K562 (cell line): ENCODE data around the gene DCAF8. TPM values are rescaled to one million over a fixed set of nuclear protein-coding genes. Genes with fewer than 3 reads are reported as not detected.

Experiments
- ATF2 ChIP-seq: sonication (generic); formaldehyde crosslinking; IDR thresholded peaks from 2 replicates; pipeline ENCODE4 v1.8.1; 2022; ENCODE audit warnings: missing genetic modification reagents
- BRCA1 ChIP-seq, 2 experiments: fragments of 450-650 bp in 1 of 2; sonication (generic) in 1 of 2; formaldehyde crosslinking in 1 of 2; IDR thresholded peaks; 2 replicates each; pipeline versions ENCODE4 v1.5.0 to v1.6.1; 2017 to 2020; ENCODE audit warnings: mild to moderate bottlenecking in 1 of 2, missing genetic modification reagents in 1 of 2
- CC2D1A ChIP-seq: fragments of 450-650 bp; IDR thresholded peaks from 2 replicates; pipeline ENCODE4 v1.6.1; 2017; ENCODE audit warnings: mild to moderate bottlenecking
- CHD4 ChIP-seq: fragments of 200-600 bp; sonication (generic); IDR thresholded peaks from 3 replicates; pipeline ENCODE4 v1.6.1; 2012; ENCODE audit warnings: low read depth, mild to moderate bottlenecking, mixed read lengths, low read length, inconsistent platforms; ENCODE audit not compliant: insufficient read depth, insufficient replicate concordance, poor library complexity, severe bottlenecking
- CREB5 ChIP-seq: fragments of 250-450 bp; sonication (Bioruptor Pico); IDR thresholded peaks from 2 replicates; pipeline ENCODE4 v1.5.0; 2020; ENCODE audit warnings: mild to moderate bottlenecking
- GABPB2 ChIP-seq: fragments of 250-450 bp; sonication (Bioruptor Pico); conservative IDR thresholded peaks from 2 replicates; pipeline ENCODE4 v1.5.1; 2021; ENCODE audit warnings: mild to moderate bottlenecking
- GATAD2A ChIP-seq: fragments of 450-650 bp; IDR thresholded peaks from 2 replicates; pipeline ENCODE4 v1.6.1; 2017
- PHB2 ChIP-seq: fragments of 450-650 bp; IDR thresholded peaks from 2 replicates; pipeline ENCODE4 v1.6.1; 2017; ENCODE audit warnings: low read depth
- RBM25 ChIP-seq: fragments of 200-400 bp; formaldehyde crosslinking; IDR thresholded peaks from 2 replicates; pipeline ENCODE4 v1.6.1; 2018; ENCODE audit warnings: low read length, low read depth, moderate library complexity; ENCODE audit not compliant: severe bottlenecking
- RBM34 ChIP-seq: fragments of 200-400 bp; formaldehyde crosslinking; IDR thresholded peaks from 2 replicates; pipeline ENCODE4 v1.6.1; 2018; ENCODE audit warnings: low read length, borderline replicate concordance; ENCODE audit not compliant: insufficient read depth
- RFX5 ChIP-seq: IDR thresholded peaks from 2 replicates; pipeline ENCODE4 v1.6.1; 2011; ENCODE audit warnings: low read depth, mild to moderate bottlenecking, improper control_type of control experiment, low read length
- TCF7 ChIP-seq: sonication (generic); IDR thresholded peaks from 2 replicates; pipeline ENCODE4 v1.6.1; 2016; ENCODE audit warnings: antibody characterized with exemption, borderline replicate concordance
- TEAD2 ChIP-seq: fragments of 450-650 bp; IDR thresholded peaks from 2 replicates; pipeline ENCODE4 v1.6.1; 2016; ENCODE audit warnings: missing genetic modification characterization, control low read depth, missing compliant biosample characterization
- ZMIZ1 ChIP-seq, 2 experiments: fragments of 150-350 bp in 1 of 2; IDR thresholded peaks; 2 replicates each; pipeline ENCODE4 v1.6.1; 2012 to 2016; ENCODE audit warnings: low read depth in 2 of 2, low read length in 2 of 2, mild to moderate bottlenecking in 1 of 2, moderate library complexity in 1 of 2
- ZNF146 ChIP-seq: IDR thresholded peaks from one replicate; pipeline ENCODE4 v1.6.1; 2018; ENCODE audit warnings: missing compliant biosample characterization; ENCODE audit not compliant: unreplicated experiment
- ZNF174 ChIP-seq: fragments of 250-450 bp; sonication (Bioruptor Pico); IDR thresholded peaks from 2 replicates; pipeline ENCODE4 v1.4.0; 2020; ENCODE audit warnings: mild to moderate bottlenecking
- ZNF695 ChIP-seq: fragments of 450-650 bp; formaldehyde crosslinking; IDR thresholded peaks from 2 replicates; pipeline ENCODE4 v1.4.0; 2020; ENCODE audit warnings: mild to moderate bottlenecking, moderate library complexity
- polyA plus RNA-seq, 8 experiments: library from polyadenylated mRNA; depleted of rRNA in 4 of 8; stranded (reverse) in 5 of 8; unstranded in 3 of 8; fragments of >200 nt; fragmentation: Nextera tagmentation in 2 of 8; fragmentation: Illumina TruSeq in 1 of 8; extraction: Ambion mirVana in 2 of 8; extraction: Trizol in 1 of 8; gene quantifications; 2 replicates each; pipeline versions ENCODE4 v1.2.1 to v1.2.3, GENCODE V29; 2011 to 2014; ENCODE audit warnings: inconsistent platforms in 1 of 8, missing spikeins in 1 of 8
- total RNA-seq, 7 experiments: library from RNA; depleted of rRNA in 6 of 7; stranded (reverse); fragments of >200 nt in 6 of 7; fragmentation: Illumina TruSeq in 2 of 7; extraction: Trizol in 2 of 7; gene quantifications; 2 replicates each; pipeline versions ENCODE4 v1.2.1 to v1.2.3, GENCODE V29; 2011 to 2021; ENCODE audit warnings: low replicate concordance in 1 of 7

DCAF8 gene
- total and polyA plus RNA-seq, 9 of the 15 experiments (the other 6 are each of a cell fraction or from before 2014, with no cell fraction given) = 11.6 to 149 (median 81.3) TPM

- TF ChIP-seq GATAD2A (no peak), CC2D1A (peak; percentile 51; the same call in 1 of the 2 replicates), BRCA1 (IDR thresholded peaks at IDR 0.05) (no peak), BRCA1 (CRISPR knock-in tag; IDR thresholded peaks at IDR 0.05) (peak; percentile 69; the same call in 1 of the 2 replicates), ZNF174 (CRISPR knock-in tag) (no peak), ZNF146 (CRISPR knock-in tag) (no peak), CREB5 (no peak), GABPB2 (CRISPR knock-in tag) (no peak), ZMIZ1 (IDR thresholded peaks at IDR 0.05; ENCODE audit: low read depth in 2 of 2, low read length in 2 of 2) (peak in 1 of 2 experiments; percentile 46; a peak in 1 of 4 replicates), PHB2 (no peak), TCF7 (no peak), ATF2 (CRISPR knock-in tag) (no peak), RFX5 (no peak), CHD4 (no peak), ZNF695 (CRISPR knock-in tag) (no peak), TEAD2 (tag) (no peak), RBM34 (no peak), RBM25 (no peak)
Measured at GRCh38 chr1:160261893-160262794, at the start of gene DCAF8 (continued).
